Upper lobe of left lung (tissue), 6 donors: ENCODE results near the gene UNC5A. TPM values are rescaled to one million over a fixed set of nuclear protein-coding genes. Genes with fewer than 3 reads are reported as not detected.

Source experiments
- ATAC-seq, 2 donors: fragments of 200-7000 bp; cut with Tn5 transposase; one replicate each; pipeline ENCODE4 v1.9.1; 2022; ENCODE audit warnings: mild to moderate bottlenecking in 2 of 2, moderate library complexity in 2 of 2; ENCODE audit not compliant: low FRiP score in 2 of 2
- DNase-seq, 2 donors: peaks; one replicate each; pipeline ENCODE4 v3.0.0-alpha.2; 2019 to 2020
- H3K27ac ChIP-seq, 4 donors: fragments of 200-600 bp; sonication (generic); one replicate each; pipeline ENCODE4 v1.5.1; 2016 to 2019
- H3K27me3 ChIP-seq, 4 donors: fragments of 200-600 bp; sonication (generic); one replicate each; pipeline ENCODE4 v1.5.1; 2017 to 2019
- H3K36me3 ChIP-seq, 4 donors: fragments of 200-600 bp; sonication (generic); one replicate each; pipeline ENCODE4 v1.5.1; 2016 to 2019
- H3K4me1 ChIP-seq, 4 donors: fragments of 200-600 bp; sonication (generic); one replicate each; pipeline ENCODE4 v1.5.1; 2018 to 2019
- H3K4me3 ChIP-seq, 4 donors: fragments of 200-600 bp; sonication (generic); one replicate each; pipeline ENCODE4 v1.5.1; 2017 to 2019; ENCODE audit warnings: mild to moderate bottlenecking in 2 of 4, moderate library complexity in 1 of 4
- H3K9me3 ChIP-seq, 4 donors: fragments of 200-600 bp; sonication (generic); one replicate each; pipeline ENCODE4 v1.5.1; 2018 to 2019
- CTCF ChIP-seq, 6 experiments: fragments of 450-650 bp in 4 of 6; fragments of 200-600 bp in 2 of 6; sonication (generic) in 2 of 6; IDR thresholded peaks; one replicate each; pipeline ENCODE4 v1.5.1; 2016 to 2019; ENCODE audit warnings: antibody characterized with exemption in 6 of 6
- EP300 ChIP-seq, 4 donors: sonication (generic); formaldehyde crosslinking; IDR thresholded peaks; one replicate each; pipeline ENCODE4 v1.5.1; 2017; ENCODE audit warnings: antibody characterized with exemption in 4 of 4, control low read depth in 2 of 4
- POLR2A ChIP-seq, 4 donors: fragments of 450-650 bp; IDR thresholded peaks; one replicate each; pipeline ENCODE4 v1.5.1; 2016 to 2017; ENCODE audit warnings: antibody characterized with exemption in 4 of 4, mild to moderate bottlenecking in 2 of 4
- POLR2AphosphoS5 ChIP-seq, 2 donors: sonication (generic); formaldehyde crosslinking; IDR thresholded peaks; one replicate each; pipeline ENCODE4 v1.5.1; 2017; ENCODE audit warnings: antibody characterized with exemption in 2 of 2
- WGBS, 2 donors: methylation state at CpG; one replicate each; pipeline ENCODE4 v1.1.5; 2017 to 2018; 5-methylcytosine and 5-hydroxymethylcytosine counted together
- total RNA-seq, 6 donors: library from RNA; depleted of rRNA in 4 of 6; stranded (reverse); fragments of >200 nt in 4 of 6; gene quantifications; one replicate each; pipeline versions ENCODE4 v1.1.0 to v1.2.1, GENCODE V29; 2016 to 2021
- donor health status: DM: no; HTN: no; CAD: no; lungs with moderate emphysema.
- donor health status: DM: no; HTN: yes; CAD: no; lungs with severe emphysema.

Gene UNC5A
- total RNA-seq, 6 donors from 2014 or later: 0.20 to 1.0 (median 0.39) TPM; not detected in 1

DNA sequence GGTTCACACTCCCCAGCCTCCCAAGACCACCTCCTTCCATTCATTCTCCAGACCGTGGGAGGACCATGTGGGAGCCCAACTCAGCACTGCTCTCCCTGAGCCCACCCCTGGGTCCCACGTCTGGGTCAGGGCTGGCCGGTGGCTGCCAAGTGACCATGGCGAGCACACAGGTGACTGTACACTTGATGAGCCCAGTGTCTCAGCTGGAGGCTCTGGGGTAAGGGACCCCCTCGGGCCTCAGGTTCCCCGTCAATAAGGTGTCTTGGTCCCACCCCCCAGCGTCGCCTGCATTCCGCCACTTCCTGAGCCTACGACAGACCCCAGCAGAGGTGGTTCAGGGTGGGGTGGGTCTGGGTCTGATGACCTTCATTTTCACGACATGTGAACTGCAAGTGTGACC is 50.0 kb downstream of the UNC5A start:
- H3K36me3 ChIP-seq: no peaks in the 10 kb centered on the region
- no peaks in the 10 kb centered on the region for H3K9me3 ChIP-seq
- TF ChIP-seq EP300 (IDR thresholded peaks at IDR 0.05) (no peak), CTCF (IDR thresholded peaks at IDR 0.05) (no peak)
- no peak overlapping the region for H3K4me3 ChIP-seq
- peaks cover 0 to 18% (median 7%) of the 10 kb centered on the region in 4 donors for H3K27me3 ChIP-seq
- WGBS, 2 donors: 74% methylated on average over 11 of the region's 11 CpGs; no CpG with 5 or more reads in 1 of the 2 donors
- H3K4me1 ChIP-seq: no peaks in the 10 kb centered on the region
- H3K27ac ChIP-seq: no peak overlapping the region
- no peak for ATAC-seq
- DNase-seq: no peak

DNA sequence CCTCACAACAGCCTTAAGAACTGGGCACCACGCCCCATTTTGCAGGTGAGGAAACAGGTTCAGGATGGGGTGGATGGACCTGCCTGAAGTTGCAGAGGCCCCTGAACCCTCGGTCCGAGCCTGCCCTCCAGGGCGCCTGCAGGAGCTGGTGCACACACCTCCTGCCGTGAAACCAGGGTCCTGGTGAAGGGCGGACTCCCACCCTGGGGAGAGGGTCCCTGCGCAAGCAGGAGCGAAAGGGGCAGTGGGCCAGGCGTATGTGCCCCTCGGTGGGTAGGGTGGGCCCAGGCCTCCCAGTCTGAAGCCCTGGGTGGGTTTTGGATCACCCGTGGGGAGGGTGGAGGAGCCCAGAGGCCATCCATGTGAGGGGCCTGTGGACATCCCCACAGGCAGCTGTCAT is 50.9 kb downstream of the UNC5A start:
- H3K4me3 ChIP-seq: no peak overlapping the region
- WGBS, 2 donors: 78 to 80% methylated on average over 1 to 7 of the region's 11 CpGs
- DNase-seq: no peak

GRCh38 chr5:176862330-176862995 is 52.1 kb downstream of the UNC5A start:
- TF ChIP-seq CTCF (IDR thresholded peaks at IDR 0.05) (no peak), POLR2A (IDR thresholded peaks at IDR 0.05) (no peak), POLR2AphosphoS5 (IDR thresholded peaks at IDR 0.05) (no peak), EP300 (IDR thresholded peaks at IDR 0.05) (no peak)
- Histone ChIP-seq H3K9me3 (no peaks in the 10 kb centered on the region), H3K4me3 (no peak overlapping the region), H3K27me3 (peaks cover 0 to 30% (median 11%) of the 10 kb centered on the region in 4 donors), H3K36me3 (no peaks in the 10 kb centered on the region), H3K4me1 (no peaks in the 10 kb centered on the region), H3K27ac (no peak overlapping the region)
- no peak for ATAC-seq
- WGBS, 2 donors: 56 to 70% methylated on average over 14 to 27 of the region's 28 CpGs
- peak in 1 of 2 donors; percentile 72 for DNase-seq

More for the DNA sequence above, 50.9 kb downstream of the UNC5A start:
- peaks cover 0 to 20% (median 9%) of the 10 kb centered on the region in 4 donors for H3K27me3 ChIP-seq
- H3K36me3 ChIP-seq: no peaks in the 10 kb centered on the region
- H3K27ac ChIP-seq: no peak overlapping the region
- no peaks in the 10 kb centered on the region for H3K4me1 ChIP-seq
- ATAC-seq: no peak
- no peak for TF ChIP-seq EP300 (IDR thresholded peaks at IDR 0.05)
- TF ChIP-seq POLR2AphosphoS5 (IDR thresholded peaks at IDR 0.05): no peak
- TF ChIP-seq POLR2A (IDR thresholded peaks at IDR 0.05): no peak
- TF ChIP-seq CTCF (IDR thresholded peaks at IDR 0.05): no peak
- H3K9me3 ChIP-seq: no peaks in the 10 kb centered on the region

GRCh38 chr5:176863041-176863764 is 52.8 kb downstream of the UNC5A start:
- Histone ChIP-seq H3K9me3 (no peaks in the 10 kb centered on the region), H3K27ac (no peak overlapping the region), H3K36me3 (no peaks in the 10 kb centered on the region), H3K4me3 (no peak overlapping the region), H3K27me3 (peaks cover 0 to 30% (median 11%) of the 10 kb centered on the region in 4 donors), H3K4me1 (no peaks in the 10 kb centered on the region)
- 13 to 28% methylated on average over 5 to 15 of the region's 15 CpGs for WGBS, 2 donors
- ATAC-seq: no peak
- DNase-seq: no peak
- TF ChIP-seq POLR2A (IDR thresholded peaks at IDR 0.05) (no peak), CTCF (IDR thresholded peaks at IDR 0.05) (no peak), POLR2AphosphoS5 (IDR thresholded peaks at IDR 0.05) (no peak), EP300 (IDR thresholded peaks at IDR 0.05) (no peak)
